HCT116 (cell line): ENCODE data around the gene SLIT1. TPM values are rescaled to one million over a fixed set of nuclear protein-coding genes. Genes with fewer than 3 reads are reported as not detected.

Experiments used
- ATAC-seq: fragments of 200-7000 bp; cut with Tn5 transposase; 2 replicates; pipeline ENCODE4 v1.9.1; 2020; ENCODE audit warnings: mild to moderate bottlenecking, moderate library complexity
- BruUV-seq: library from RNA; stranded (reverse); fragments of 400-500 nt; replicated peaks from 2 replicates; lab custom pipeline; 2021; lab: Mats Ljungman, UMichigan
- CTCF ChIA-PET: fragments of 300-600 bp; sonication (Branson Sonifier 250); formaldehyde crosslinking; loops from one replicate; lab custom pipeline; 2021; ENCODE audit warnings: antibody characterized with exemption; lab: Charles Lee
- POLR2A ChIA-PET: fragments of 300-600, 350-600 bp; sonication (Branson Sonifier 250); formaldehyde crosslinking; loops from one replicate; lab custom pipeline; 2021; ENCODE audit warnings: antibody characterized with exemption; lab: Charles Lee
- RAD21 ChIA-PET, 2 experiments: fragments of 300-600 bp; sonication (Branson Sonifier 250); formaldehyde crosslinking; loops; one replicate each; lab custom pipeline; 2023; ENCODE audit warnings: low total read pairs in 2 of 2; ENCODE audit not compliant: uncharacterized antibody in 2 of 2, unreplicated experiment in 2 of 2, low non-redundant PET in 1 of 2; lab: Charles Lee
- DNase-seq: peaks from one replicate; pipeline ENCODE4 v3.0.0-alpha.2; 2010; ENCODE audit warnings: low read depth, low spot score
- H2AFZ ChIP-seq: fragments of 200-600 bp; shearing (Covaris generic), sonication (generic); 2 replicates; pipeline ENCODE4 v1.6.1; 2017; ENCODE audit warnings: low read depth, mixed run types, mixed read lengths, antibody characterized with exemption, low read length; ENCODE audit not compliant: poor library complexity, severe bottlenecking
- H3K27ac ChIP-seq: 2 replicates; pipeline ENCODE4 v1.5.1; 2012; ENCODE audit warnings: low read depth, low read length
- H3K27me3 ChIP-seq: fragments of 200-600 bp; sonication (generic); 2 replicates; pipeline ENCODE4 v1.6.1; 2016; ENCODE audit warnings: mixed run types, low read length, mixed read lengths; ENCODE audit not compliant: insufficient read depth
- H3K36me3 ChIP-seq, 2 experiments: fragments of 200-500 bp in 1 of 2; fragments of 200-600 bp in 1 of 2; sonication (Bioruptor generic) in 1 of 2; sonication (generic) in 1 of 2; 2 replicates each; pipeline versions ENCODE4 v1.5.1 to v1.6.1; 2014 to 2016; ENCODE audit warnings: low read length in 2 of 2, inconsistent platforms in 1 of 2, mixed read lengths in 1 of 2, mixed run types in 1 of 2; ENCODE audit not compliant: insufficient read depth in 2 of 2, control insufficient read depth in 1 of 2
- H3K4me1 ChIP-seq, 2 experiments: fragments of 200-600 bp in 1 of 2; sonication (generic) in 1 of 2; 2 replicates each; pipeline versions ENCODE4 v1.5.1 to v1.6.1; 2012 to 2017; ENCODE audit warnings: low read length in 2 of 2, inconsistent platforms in 1 of 2, mild to moderate bottlenecking in 1 of 2, mixed read lengths in 1 of 2, mixed run types in 1 of 2, moderate library complexity in 1 of 2; ENCODE audit not compliant: insufficient read depth in 2 of 2, control insufficient read depth in 1 of 2
- H3K4me2 ChIP-seq: fragments of 200-600 bp; sonication (generic); 2 replicates; pipeline ENCODE4 v1.6.1; 2017; ENCODE audit warnings: mixed run types, low read length, mixed read lengths
- H3K4me3 ChIP-seq, 2 experiments: fragments of 200-600 bp in 1 of 2; sonication (generic) in 1 of 2; replicated peaks in 1 of 2; 2 replicates each; pipeline ENCODE4 v1.5.1; 2011 to 2016; ENCODE audit warnings: low read length in 2 of 2, control low read depth in 1 of 2, low read depth in 1 of 2, mild to moderate bottlenecking in 1 of 2, mixed read lengths in 1 of 2, mixed run types in 1 of 2
- H3K79me2 ChIP-seq: fragments of 200-600 bp; sonication (generic); 2 replicates; pipeline ENCODE4 v1.6.1; 2017; ENCODE audit warnings: mild to moderate bottlenecking, mixed run types, low read length, moderate library complexity, mixed read lengths; ENCODE audit not compliant: insufficient read depth
- H3K9ac ChIP-seq: fragments of 200-600 bp; sonication (generic); 2 replicates; pipeline ENCODE4 v1.6.1; 2016; ENCODE audit warnings: low read length, mixed read lengths
- H3K9me2 ChIP-seq: fragments of 200-600 bp; sonication (generic), shearing (Covaris generic); 2 replicates; pipeline ENCODE4 v1.6.1; 2017; ENCODE audit warnings: mixed run types, mild to moderate bottlenecking, moderate library complexity; ENCODE audit not compliant: insufficient read depth
- H3K9me3 ChIP-seq, 2 experiments: fragments of 200-500 bp in 1 of 2; fragments of 200-600 bp in 1 of 2; sonication (Bioruptor generic) in 1 of 2; sonication (generic) in 1 of 2; 2 replicates each; pipeline ENCODE4 v1.6.1; 2014 to 2017; ENCODE audit warnings: low read length in 2 of 2, mixed read lengths in 2 of 2, inconsistent platforms in 1 of 2, low read depth in 1 of 2, mild to moderate bottlenecking in 1 of 2, mixed run types in 1 of 2, moderate library complexity in 1 of 2; ENCODE audit not compliant: control insufficient read depth in 1 of 2, insufficient read depth in 1 of 2
- H4K20me1 ChIP-seq: fragments of 200-600 bp; sonication (generic), shearing (Covaris generic); 2 replicates; pipeline ENCODE4 v1.6.1; 2017; ENCODE audit warnings: mixed run types, mild to moderate bottlenecking, moderate library complexity; ENCODE audit not compliant: insufficient read depth
- CEBPB ChIP-seq: IDR thresholded peaks from 2 replicates; pipeline ENCODE4 v1.6.1; 2012; ENCODE audit warnings: low read depth
- ELF1 ChIP-seq: IDR thresholded peaks from 2 replicates; pipeline ENCODE4 v1.6.1; 2012; ENCODE audit warnings: low read depth, borderline replicate concordance
- FOSL1 ChIP-seq: IDR thresholded peaks from 2 replicates; pipeline ENCODE4 v1.6.1; 2012; ENCODE audit warnings: low read depth
- JUND ChIP-seq: IDR thresholded peaks from 2 replicates; pipeline ENCODE4 v1.6.1; 2012
- POLR2AphosphoS5 ChIP-seq: IDR thresholded peaks from 2 replicates; pipeline ENCODE4 v1.6.1; 2011; ENCODE audit warnings: mild to moderate bottlenecking, low read depth, low read length, moderate library complexity
- RAD21 ChIP-seq: IDR thresholded peaks from 2 replicates; pipeline ENCODE4 v1.6.1; 2012; ENCODE audit warnings: low read depth, mild to moderate bottlenecking
- REST ChIP-seq: IDR thresholded peaks from 2 replicates; pipeline ENCODE4 v1.6.1; 2012; ENCODE audit warnings: low read depth
- TCF7L2 ChIP-seq: IDR thresholded peaks from 2 replicates; pipeline ENCODE4 v1.7.0; 2011; ENCODE audit warnings: borderline replicate concordance, inconsistent platforms; ENCODE audit not compliant: insufficient read depth, insufficient read length; ENCODE audit errors: extremely low read depth
- ZNF274 ChIP-seq: fragments of 200-500 bp; sonication (Bioruptor generic); IDR thresholded peaks from 2 replicates; pipeline ENCODE4 v1.6.1; 2014; ENCODE audit warnings: mild to moderate bottlenecking, low read depth, low read length, inconsistent platforms
- intact Hi-C: fragments of 100-400 bp; cut with micrococcal nuclease; formaldehyde crosslinking; loops from 2 replicates; pipeline ENCODE4 v1.10.0; 2022
- total RNA-seq: library from RNA; stranded (reverse); gene quantifications from one replicate; pipeline ENCODE4 v1.2.1, GENCODE V29; 2021; ENCODE audit not compliant: unreplicated experiment
- TF ChIP-seq, protein P1 (sequence below), 3 experiments: fragments of 200-600 bp in 1 of 3; sonication (generic) in 1 of 3; IDR thresholded peaks in 2 of 3; conservative IDR thresholded peaks in 1 of 3; 2 replicates each; pipeline ENCODE4 v1.5.1; 2012 to 2017; ENCODE audit warnings: low read depth in 2 of 3, low read length in 2 of 3, antibody characterized with exemption in 1 of 3, borderline replicate concordance in 1 of 3, control low read depth in 1 of 3, mild to moderate bottlenecking in 1 of 3, mixed read lengths in 1 of 3, mixed run types in 1 of 3, moderate library complexity in 1 of 3; ENCODE audit not compliant: insufficient read depth in 1 of 3

SLIT1 gene
- total RNA-seq, 1 experiment from 2014 or later = 0.42 TPM

DNA sequence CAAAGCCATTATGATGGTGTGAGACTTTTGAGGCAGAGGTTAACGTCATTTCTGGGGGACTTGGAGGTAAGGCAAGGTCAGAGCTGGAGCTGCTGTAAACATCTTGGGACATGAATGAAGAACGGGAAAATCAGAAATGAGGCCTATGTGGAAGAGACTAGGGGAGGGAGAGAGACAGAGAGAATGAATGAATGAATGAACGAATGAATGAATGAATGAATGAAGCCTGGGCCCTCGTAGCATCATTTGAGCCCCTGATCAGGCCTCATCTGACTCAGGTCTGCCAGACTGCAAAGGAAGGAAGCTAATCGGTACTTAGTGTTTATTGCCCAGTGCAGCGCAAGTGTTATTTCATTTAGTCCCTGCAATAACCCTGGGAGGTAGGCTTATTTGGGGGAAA is 79.6 kb downstream of the SLIT1 start:
- Histone ChIP-seq H4K20me1 (no peaks in the 10 kb centered on the region), H2AFZ (no peak overlapping the region), H3K9me3 (no peaks in the 10 kb centered on the region), H3K27ac (no peak overlapping the region), H3K9ac (no peak overlapping the region), H3K79me2 (no peaks in the 10 kb centered on the region), H3K9me2 (no peaks in the 10 kb centered on the region), H3K36me3 (no peaks in the 10 kb centered on the region), H3K4me2 (no peak overlapping the region), H3K4me3 (no peak overlapping the region), H3K4me1 (no peaks in the 10 kb centered on the region), H3K27me3 (peaks cover 19% of the 10 kb centered on the region)
- RAD21 ChIA-PET = no interaction called here
- no TSS peak for BruUV-seq
- TF ChIP-seq CEBPB = no peak
- TF ChIP-seq REST = no peak
- no peak for TF ChIP-seq JUND
- TF ChIP-seq ZNF274 = no peak
- no peak for TF ChIP-seq TCF7L2
- no peak for TF ChIP-seq FOSL1
- TF ChIP-seq ELF1 = no peak
- no peak for TF ChIP-seq POLR2AphosphoS5
- TF ChIP-seq, protein P1, sequence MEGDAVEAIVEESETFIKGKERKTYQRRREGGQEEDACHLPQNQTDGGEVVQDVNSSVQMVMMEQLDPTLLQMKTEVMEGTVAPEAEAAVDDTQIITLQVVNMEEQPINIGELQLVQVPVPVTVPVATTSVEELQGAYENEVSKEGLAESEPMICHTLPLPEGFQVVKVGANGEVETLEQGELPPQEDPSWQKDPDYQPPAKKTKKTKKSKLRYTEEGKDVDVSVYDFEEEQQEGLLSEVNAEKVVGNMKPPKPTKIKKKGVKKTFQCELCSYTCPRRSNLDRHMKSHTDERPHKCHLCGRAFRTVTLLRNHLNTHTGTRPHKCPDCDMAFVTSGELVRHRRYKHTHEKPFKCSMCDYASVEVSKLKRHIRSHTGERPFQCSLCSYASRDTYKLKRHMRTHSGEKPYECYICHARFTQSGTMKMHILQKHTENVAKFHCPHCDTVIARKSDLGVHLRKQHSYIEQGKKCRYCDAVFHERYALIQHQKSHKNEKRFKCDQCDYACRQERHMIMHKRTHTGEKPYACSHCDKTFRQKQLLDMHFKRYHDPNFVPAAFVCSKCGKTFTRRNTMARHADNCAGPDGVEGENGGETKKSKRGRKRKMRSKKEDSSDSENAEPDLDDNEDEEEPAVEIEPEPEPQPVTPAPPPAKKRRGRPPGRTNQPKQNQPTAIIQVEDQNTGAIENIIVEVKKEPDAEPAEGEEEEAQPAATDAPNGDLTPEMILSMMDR (IDR thresholded peaks at IDR 0.05 in 2 of 3, conservative IDR thresholded peaks at IDR 0.05 in 1 of 3; ENCODE audit: borderline replicate concordance in 1 of 3, insufficient read depth in 1 of 3, low read depth in 2 of 3, low read length in 2 of 3) = no peak
- TF ChIP-seq RAD21 = no peak
- no peak for ATAC-seq
- DNase-seq = no peak
- POLR2A ChIA-PET = no interaction called here
- CTCF ChIA-PET = interaction anchor here (2.0 kb wide), 1 partner anchor 33 kb away, joined by 7 read pairs; no protein-coding TSS in a partner anchor
- intact Hi-C loops = no loop called here
